HG02885 (cell line): ENCODE measurements around the gene EIF4EBP2.

Source experiments
- ATAC-seq: cut with Tn5 transposase; IDR thresholded peaks from one replicate; pipeline ENCODE4 v1.9.1; 2021; ENCODE audit warnings: mild to moderate bottlenecking; ENCODE audit not compliant: unreplicated experiment, poor library complexity

The EIF4EBP2 gene

GRCh38 chr10:70404036-70404786 is at the start of gene EIF4EBP2:
Gene EIF4EBP2, plus strand, starts transcription at chr10:70404145. Its CDS starts 257 bp downstream, at chr10:70404402.
- peak; percentile 88 for ATAC-seq

GRCh38 chr10:70354556-70354955 is 49.4 kb upstream of the EIF4EBP2 start:
- ATAC-seq, result no peak

- ATAC-seq, result peak; percentile 65
Measured at GRCh38 chr10:70355051-70356021, 48.6 kb upstream of the EIF4EBP2 start.

GRCh38 chr10:70357565-70357964 is 46.4 kb upstream of the EIF4EBP2 start:
- no peak for ATAC-seq

- no peak for ATAC-seq
Measured at GRCh38 chr10:70358446-70358845, 45.5 kb upstream of the EIF4EBP2 start.

GRCh38 chr10:70359017-70359550 is 44.9 kb upstream of the EIF4EBP2 start:
- ATAC-seq, result no peak

GRCh38 chr10:70360215-70360614 is 43.7 kb upstream of the EIF4EBP2 start:
- ATAC-seq, result no peak

- no peak for ATAC-seq
Measured at GRCh38 chr10:70362328-70362727, 41.6 kb upstream of the EIF4EBP2 start.

- no peak for ATAC-seq
Measured at GRCh38 chr10:70363292-70363691, 40.7 kb upstream of the EIF4EBP2 start.

GRCh38 chr10:70363971-70364771 is 39.8 kb upstream of the EIF4EBP2 start:
- peak; percentile 89 for ATAC-seq

- peak; percentile 7 for ATAC-seq
Measured at GRCh38 chr10:70364772-70365091, 39.2 kb upstream of the EIF4EBP2 start.

- ATAC-seq, result no peak
Measured at GRCh38 chr10:70367195-70367796, 36.6 kb upstream of the EIF4EBP2 start.

GRCh38 chr10:70368774-70369482 is 35.0 kb upstream of the EIF4EBP2 start:
- ATAC-seq, result no peak

GRCh38 chr10:70369498-70370018 is 34.4 kb upstream of the EIF4EBP2 start:
- ATAC-seq, result no peak

- ATAC-seq, result no peak
Measured at GRCh38 chr10:70370766-70371165, 33.2 kb upstream of the EIF4EBP2 start.

- no peak for ATAC-seq
Measured at GRCh38 chr10:70371846-70372245, 32.1 kb upstream of the EIF4EBP2 start.

GRCh38 chr10:70374775-70375614 is 28.9 kb upstream of the EIF4EBP2 start:
- ATAC-seq, result no peak
